H1 (cell line): Measurements from ENCODE around the gene DIP2C. TPM values are rescaled to one million over a fixed set of nuclear protein-coding genes. Genes with fewer than 3 reads are reported as not detected.

ENCODE experiments used
- CTCF ChIA-PET: fragments of 300-600 bp; sonication (Branson Sonifier 250); formaldehyde crosslinking; loops from one replicate; lab custom pipeline; 2021; ENCODE audit not compliant: partially characterized antibody; lab: Charles Lee
- POLR2A ChIA-PET: fragments of 300-600 bp; sonication (Branson Sonifier 250); formaldehyde crosslinking; loops from one replicate; lab custom pipeline; 2021; ENCODE audit warnings: inconsistent platforms; ENCODE audit not compliant: partially characterized antibody; lab: Charles Lee
- DNase-seq, 2 experiments: peaks; one replicate each; pipeline versions ENCODE4 v3.0.0 to v3.0.0-alpha.2; 2010 to 2022; ENCODE audit warnings: low spot score in 2 of 2, low read depth in 1 of 2, mixed read lengths in 1 of 2
- FAIRE-seq: peaks from 2 replicates; lab custom pipeline; 2011; peaks lifted over from hg19 to GRCh38; lab: Jason Lieb, UNC
- H2AFZ ChIP-seq: 2 replicates; pipeline ENCODE4 v1.8.1; 2012; ENCODE audit warnings: low read length, inconsistent platforms
- H2AK5ac ChIP-seq: 2 replicates; pipeline ENCODE4 v1.6.1; 2013; ENCODE audit warnings: low read depth, low read length
- H2BK120ac ChIP-seq: replicated peaks from 2 replicates; pipeline ENCODE3; 2013; ENCODE audit warnings: low read depth, low read length, inconsistent platforms
- H2BK12ac ChIP-seq: 2 replicates; pipeline ENCODE4 v1.6.1; 2013; ENCODE audit warnings: low read depth, low read length
- H2BK15ac ChIP-seq: 2 replicates; pipeline ENCODE4 v1.6.1; 2013; ENCODE audit warnings: low read length
- H2BK20ac ChIP-seq: 2 replicates; pipeline ENCODE4 v1.6.1; 2013; ENCODE audit warnings: low read length
- H2BK5ac ChIP-seq: 2 replicates; pipeline ENCODE4 v1.6.1; 2013; ENCODE audit warnings: low read depth, low read length
- H3K14ac ChIP-seq: 2 replicates; pipeline ENCODE4 v1.6.1; 2013; ENCODE audit warnings: inconsistent platforms; ENCODE audit not compliant: insufficient read length
- H3K18ac ChIP-seq: 2 replicates; pipeline ENCODE4 v1.6.1; 2013; ENCODE audit warnings: low read length; ENCODE audit errors: extremely low read depth
- H3K23ac ChIP-seq: 2 replicates; pipeline ENCODE4 v1.6.1; 2013; ENCODE audit warnings: inconsistent platforms; ENCODE audit not compliant: insufficient read length
- H3K23me2 ChIP-seq: 2 replicates; pipeline ENCODE4 v1.6.1; 2013; ENCODE audit warnings: low read depth, low read length
- H3K27ac ChIP-seq: 2 replicates; pipeline ENCODE4 v1.6.1; 2011; ENCODE audit warnings: low read depth, low read length, inconsistent platforms
- H3K27me3 ChIP-seq, 4 experiments: replicated peaks in 1 of 4; 1 replicate in 1 of 4; 2 replicates in 3 of 4; pipeline versions ENCODE4 v1.6.1 to v1.8.1; 2011 to 2013; ENCODE audit warnings: low read length in 3 of 4, mild to moderate bottlenecking in 3 of 4, inconsistent platforms in 2 of 4, mixed read lengths in 2 of 4, moderate library complexity in 1 of 4; ENCODE audit not compliant: control insufficient read depth in 3 of 4, insufficient read depth in 3 of 4; ENCODE audit errors: extremely low read depth in 1 of 4
- H3K36me3 ChIP-seq, 4 experiments: 2 replicates each; pipeline versions ENCODE4 v1.6.1 to v1.8.1; 2011 to 2013; ENCODE audit warnings: mild to moderate bottlenecking in 4 of 4, low read length in 3 of 4, moderate library complexity in 2 of 4, control low read depth in 1 of 4, inconsistent platforms in 1 of 4; ENCODE audit not compliant: insufficient read depth in 4 of 4, control insufficient read depth in 2 of 4
- H3K4ac ChIP-seq: replicated peaks from 2 replicates; pipeline ENCODE3; 2013; ENCODE audit warnings: low read length, low read depth, mixed read lengths, inconsistent platforms; ENCODE audit not compliant: insufficient read length
- H3K4me1 ChIP-seq, 4 experiments: replicated peaks in 1 of 4; 1 replicate in 1 of 4; 2 replicates in 3 of 4; pipeline versions ENCODE4 v1.6.1 to v1.8.1; 2011 to 2013; ENCODE audit warnings: low read length in 3 of 4, inconsistent platforms in 2 of 4, mixed read lengths in 1 of 4; ENCODE audit not compliant: insufficient read depth in 4 of 4, control insufficient read depth in 3 of 4
- H3K4me2 ChIP-seq, 2 experiments: 2 replicates each; pipeline versions ENCODE4 v1.6.1 to v1.8.1; 2011 to 2013; ENCODE audit warnings: low read depth in 2 of 2, low read length in 2 of 2, control low read depth in 1 of 2, inconsistent platforms in 1 of 2, mild to moderate bottlenecking in 1 of 2; ENCODE audit not compliant: insufficient read depth in 1 of 2
- H3K4me3 ChIP-seq, 4 experiments: fragments of 200-600, 300-600 bp in 1 of 4; sonication (generic), shearing (Covaris generic), sonication (Bioruptor Twin) in 1 of 4; 2 replicates each; pipeline versions ENCODE4 v1.5.1 to v1.8.1; 2011 to 2016; ENCODE audit warnings: low read length in 4 of 4, low read depth in 3 of 4, control low read depth in 2 of 4, inconsistent platforms in 2 of 4, mild to moderate bottlenecking in 2 of 4, mixed read lengths in 1 of 4, moderate library complexity in 1 of 4; ENCODE audit not compliant: insufficient read depth in 2 of 4; ENCODE audit errors: extremely low read depth in 1 of 4
- H3K56ac ChIP-seq: replicated peaks from 2 replicates; pipeline ENCODE3; 2013; ENCODE audit warnings: low read depth, mild to moderate bottlenecking, mixed read lengths, low read length, inconsistent platforms; ENCODE audit not compliant: insufficient read length
- H3K79me1 ChIP-seq: 2 replicates; pipeline ENCODE4 v1.6.1; 2013; ENCODE audit warnings: low read depth, low read length, control low read depth
- H3K79me2 ChIP-seq, 2 experiments: 2 replicates each; pipeline versions ENCODE4 v1.6.1 to v1.8.1; 2012 to 2013; ENCODE audit warnings: low read length in 2 of 2, mild to moderate bottlenecking in 2 of 2, inconsistent platforms in 1 of 2; ENCODE audit not compliant: insufficient read depth in 2 of 2, control insufficient read depth in 1 of 2
- H3K9ac ChIP-seq, 4 experiments: replicated peaks in 1 of 4; 1 replicate in 1 of 4; 2 replicates in 3 of 4; pipeline versions ENCODE4 v1.6.1 to v1.8.1; 2011 to 2013; ENCODE audit warnings: low read depth in 3 of 4, low read length in 3 of 4, control low read depth in 2 of 4, mild to moderate bottlenecking in 2 of 4, moderate library complexity in 2 of 4, inconsistent platforms in 1 of 4; ENCODE audit errors: extremely low read depth in 1 of 4
- H3K9me3 ChIP-seq, 2 experiments: 2 replicates each; pipeline versions ENCODE4 v1.6.1 to v1.8.1; 2012 to 2013; ENCODE audit warnings: mild to moderate bottlenecking in 2 of 2, moderate library complexity in 2 of 2, control low read depth in 1 of 2, inconsistent platforms in 1 of 2, low read depth in 1 of 2, low read length in 1 of 2, mixed read lengths in 1 of 2; ENCODE audit not compliant: insufficient read depth in 2 of 2
- H4K20me1 ChIP-seq, 2 experiments: replicated peaks in 1 of 2; 2 replicates each; pipeline versions ENCODE3 to v1.8.1; 2011 to 2013; ENCODE audit warnings: inconsistent platforms in 2 of 2, low read length in 2 of 2, mild to moderate bottlenecking in 1 of 2; ENCODE audit not compliant: insufficient read depth in 2 of 2, control insufficient read depth in 1 of 2
- H4K5ac ChIP-seq: 2 replicates; pipeline ENCODE4 v1.6.1; 2013; ENCODE audit warnings: low read length, low read depth, mixed read lengths, inconsistent platforms; ENCODE audit not compliant: insufficient read length
- H4K8ac ChIP-seq: 2 replicates; pipeline ENCODE4 v1.8.0; 2013; ENCODE audit warnings: mild to moderate bottlenecking, moderate library complexity, low read length, inconsistent platforms; ENCODE audit not compliant: insufficient read depth; ENCODE audit errors: extremely low read depth
- H4K91ac ChIP-seq: replicated peaks from 2 replicates; pipeline ENCODE3; 2013; ENCODE audit warnings: low read length, mixed read lengths, inconsistent platforms; ENCODE audit not compliant: insufficient read length
- JUND ChIP-seq: IDR thresholded peaks from 2 replicates; pipeline ENCODE4 v1.6.1; 2011; ENCODE audit warnings: mild to moderate bottlenecking, improper control_type of control experiment, low read length
- POLR2AphosphoS5 ChIP-seq: IDR thresholded peaks from 2 replicates; pipeline ENCODE4 v1.6.1; 2011; ENCODE audit warnings: low read depth, low read length
- RFX5 ChIP-seq: IDR thresholded peaks from 2 replicates; pipeline ENCODE4 v1.6.1; 2011; ENCODE audit warnings: low read depth, low read length, improper control_type of control experiment, borderline replicate concordance
- WGBS, 2 experiments: shearing (Covaris generic) in 1 of 2; methylation state at CpG; one replicate each; pipeline versions ENCODE4 v1.1.6 to v1.1.7; 2013 to 2015; ENCODE audit warnings: low lambda C conversion rate in 2 of 2, mixed read lengths in 2 of 2, inconsistent platforms in 1 of 2, low coverage in 1 of 2, missing lambda C conversion rate in 1 of 2; ENCODE audit not compliant: insufficient replicate concordance in 2 of 2, insufficient coverage in 1 of 2, insufficient read length in 1 of 2; ENCODE audit errors: extremely low coverage in 1 of 2, missing lambda C conversion rate in 1 of 2; 5-methylcytosine and 5-hydroxymethylcytosine counted together
- polyA plus RNA-seq, 7 experiments: library from polyadenylated mRNA; depleted of rRNA in 3 of 7; stranded (reverse) in 5 of 7; unstranded in 2 of 7; fragments of >200 nt in 5 of 7; fragments of 200-250 nt in 2 of 7; gene quantifications; 1 replicate in 5 of 7; 2 replicates in 1 of 7; 4 replicates in 1 of 7; pipeline versions ENCODE4 v1.2.1 to v1.2.3, GENCODE V29; 2011 to 2013; ENCODE audit warnings: missing spikeins in 2 of 7, mixed read lengths in 2 of 7
- total RNA-seq: library from RNA; stranded (reverse); fragmentation: NEBNext Ultra II Directional; extraction: Animal tissue kit (Norgen Biotek cat#: 25700); gene quantifications from 2 replicates; pipeline ENCODE4 v1.2.1, GENCODE V29; 2021

Gene DIP2C
- total and polyA plus RNA-seq, 2 of the 8 experiments (the other 6 are each of a cell fraction or from before 2014, with no cell fraction given) = 3.8 to 9.3 TPM

DNA sequence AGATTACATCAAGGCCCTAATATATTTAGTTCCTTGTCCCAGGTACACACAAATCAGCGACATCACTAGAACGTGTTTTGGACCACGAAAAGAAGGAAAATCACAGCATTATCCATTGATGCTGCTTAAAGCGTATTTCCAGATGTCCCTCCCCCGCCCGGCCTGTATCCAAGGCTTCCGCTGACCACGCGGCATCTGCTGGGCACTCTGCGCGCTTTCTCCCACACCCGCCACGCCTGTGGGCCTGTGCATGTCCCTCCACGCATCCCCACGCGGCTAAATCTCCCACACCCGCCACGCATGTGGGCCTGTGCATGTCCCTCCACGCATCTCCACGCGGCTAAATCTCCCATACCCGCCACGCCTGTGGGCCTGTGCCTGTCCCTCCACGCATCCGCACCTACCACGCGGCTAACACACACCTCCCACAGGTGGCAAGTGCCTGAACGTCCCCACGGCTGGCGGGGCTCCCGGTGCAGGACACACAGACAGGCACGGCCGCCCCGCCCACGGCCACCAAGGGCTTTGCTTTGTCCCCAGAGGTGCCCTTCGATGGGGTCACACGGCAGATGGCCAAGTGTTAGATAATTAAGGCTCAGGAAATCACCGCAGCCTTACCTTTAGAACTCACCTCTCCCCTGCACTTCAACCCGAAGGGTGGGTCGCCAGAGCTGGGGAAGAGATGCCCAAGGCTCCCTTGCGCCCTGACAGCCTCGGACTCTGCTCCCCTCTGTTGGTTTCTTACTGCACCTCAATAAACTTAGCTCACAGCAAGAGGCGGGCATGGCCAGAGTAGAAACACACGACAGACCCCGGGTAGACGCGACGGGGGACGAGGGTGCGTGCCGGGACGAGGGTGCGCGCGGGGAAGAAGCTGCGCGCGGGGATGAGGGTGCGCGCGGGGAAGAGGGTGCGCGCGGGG is 49.5 kb downstream of the DIP2C start:
- Histone ChIP-seq H2AFZ (no peak overlapping the region), H4K5ac (no peak overlapping the region), H3K9ac (no peak overlapping the region), H3K18ac (no peak overlapping the region), H2AK5ac (no peak overlapping the region), H3K36me3 (no peaks in the 10 kb centered on the region), H2BK12ac (no peak overlapping the region), H3K23me2 (no peaks in the 10 kb centered on the region), H3K9me3 (0 out of 4 replicates have a peak, but pooled peaks cover 0 to 3% of the 10 kb centered on the region in 2 experiments), H3K4me1 (peaks cover 2 to 4% (median 4%) of the 10 kb centered on the region in 4 experiments; a peak in 6 of 7 replicates), H3K79me2 (peaks cover 0 to 14% of the 10 kb centered on the region in 2 experiments; a peak in 2 of 4 replicates), H3K27ac (no peak overlapping the region), H2BK20ac (no peak overlapping the region), H3K4ac (no peak overlapping the region), H2BK5ac (no peak overlapping the region), H4K20me1 (peaks cover 4 to 21% of the 10 kb centered on the region in 2 experiments), H3K23ac (no peak overlapping the region), H4K8ac (peak overlapping the region; percentile 71), H3K14ac (no peak overlapping the region), H3K4me3 (no peak overlapping the region), H3K56ac (no peak overlapping the region), H3K79me1 (peaks cover 8% of the 10 kb centered on the region; the same call in 1 of the 2 replicates), H3K27me3 (no peaks in the 10 kb centered on the region), H2BK15ac (no peak overlapping the region), H2BK120ac (no peak overlapping the region), H4K91ac (no peak overlapping the region), H3K4me2 (no peak overlapping the region)
- ChIA-PET POLR2A (no interaction called here), CTCF (interaction anchor here (0.6 to 1.1 kb wide), 2 partner anchors 10 to 71 kb away, joined by 3 read pairs; no protein-coding TSS in a partner anchor)
- no peak for TF ChIP-seq POLR2AphosphoS5
- TF ChIP-seq RFX5 = no peak
- TF ChIP-seq JUND = no peak
- FAIRE-seq (no peak), DNase-seq (no peak)
- WGBS, 2 experiments = 93% methylated on average over 62 of the region's 64 CpGs; no CpG with 5 or more reads in 1 of the 2 experiments
